GM13976 (cell line): ENCODE data around the gene BRPF1.

ENCODE experiments used
- DNase-seq: peaks from one replicate; pipeline ENCODE4 v3.0.0; 2012; ENCODE audit warnings: low spot score
- CTCF ChIP-seq: IDR thresholded peaks from 2 replicates; pipeline ENCODE4 v1.5.1; 2012; ENCODE audit warnings: borderline replicate concordance, mild to moderate bottlenecking; ENCODE audit not compliant: insufficient read depth; ENCODE audit errors: extremely low read depth, missing control alignments, control extremely low read depth
- in situ Hi-C: fragments of 300-500 bp; cut with MboI; formaldehyde crosslinking; loops from one replicate; pipeline ENCODE4 v1.12.0; 2022; ENCODE audit warnings: low sequenced_read_pairs, mixed read lengths, inconsistent platforms; ENCODE audit not compliant: unreplicated experiment

BRPF1 gene

GRCh38 chr3:9727743-9728142 lies 3.8 kb upstream of the BRPF1 start:
- in situ Hi-C loops = no loop called here
- no peak for DNase-seq
- TF ChIP-seq CTCF = no peak

- no peak for TF ChIP-seq CTCF
- DNase-seq = no peak
- in situ Hi-C loops = no loop called here
Measured at GRCh38 chr3:9729419-9729818, 2.1 kb upstream of the BRPF1 start.

GRCh38 chr3:9730657-9731205 lies 804 bp upstream of the BRPF1 start:
- TF ChIP-seq CTCF = no peak
- no peak for DNase-seq
- in situ Hi-C loops = no loop called here

GRCh38 chr3:9732080-9732739 lies 675 bp downstream of the BRPF1 start:
- TF ChIP-seq CTCF = no peak
- peak; percentile 56 for DNase-seq
- in situ Hi-C loops = no loop called here

GRCh38 chr3:9732740-9733115 lies 1.2 kb downstream of the BRPF1 start:
- in situ Hi-C loops = no loop called here
- TF ChIP-seq CTCF = no peak
- DNase-seq = no peak

GRCh38 chr3:9736831-9737230 lies 5.3 kb downstream of the BRPF1 start:
- in situ Hi-C loops = no loop called here
- no peak for TF ChIP-seq CTCF

More at GRCh38 chr3:9736831-9737230, 5.3 kb downstream of the BRPF1 start:
- no peak for DNase-seq
